NCI-H510A treated with DMSO at 0.1 percent for 48 hours (cell line): ENCODE measurements around the gene NUBP2.
A peak's percentile ranks its signal among the peaks of the same experiment; 100 is the strongest.

ENCODE experiments used
- DNase-seq: peaks from one replicate; lab custom pipeline; 2025; lab: John Stamatoyannopoulos, UW

NUBP2 gene, protein sequence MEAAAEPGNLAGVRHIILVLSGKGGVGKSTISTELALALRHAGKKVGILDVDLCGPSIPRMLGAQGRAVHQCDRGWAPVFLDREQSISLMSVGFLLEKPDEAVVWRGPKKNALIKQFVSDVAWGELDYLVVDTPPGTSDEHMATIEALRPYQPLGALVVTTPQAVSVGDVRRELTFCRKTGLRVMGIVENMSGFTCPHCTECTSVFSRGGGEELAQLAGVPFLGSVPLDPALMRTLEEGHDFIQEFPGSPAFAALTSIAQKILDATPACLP

GRCh38 chr16:1782408-1783264 lies at the start of gene NUBP2, which contains the start of gene SPSB3:
Gene NUBP2, plus strand, starts transcription at chr16:1782960. Its CDS starts 61 bp downstream, at chr16:1783021.
Gene SPSB3, minus strand, starts transcription at chr16:1782571. Its CDS starts 1,088 bp downstream, at chr16:1781483.
- DNase-seq = peak; percentile 92

DNA sequence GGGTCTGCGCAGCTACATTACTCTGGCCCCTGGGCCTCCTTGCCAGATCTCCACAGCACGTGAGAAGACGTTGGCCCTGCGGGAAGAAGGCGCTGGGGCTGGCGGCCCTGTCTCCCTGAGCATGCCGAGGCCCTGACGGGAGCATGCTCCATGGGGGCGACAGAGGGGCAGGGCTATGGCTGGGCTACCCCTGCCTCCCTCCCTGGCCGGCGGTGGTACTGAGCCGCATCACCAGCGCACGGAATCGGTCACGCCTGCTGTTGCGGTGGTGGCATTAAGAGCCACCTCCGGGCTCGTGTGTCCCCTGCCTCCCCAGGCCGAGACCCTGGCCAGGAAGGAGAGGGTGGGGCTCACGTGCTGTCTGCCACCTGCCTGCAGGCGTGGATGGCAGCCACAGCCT lies 48.6 kb upstream of the NUBP2 start:
- DNase-seq = no peak

DNA sequence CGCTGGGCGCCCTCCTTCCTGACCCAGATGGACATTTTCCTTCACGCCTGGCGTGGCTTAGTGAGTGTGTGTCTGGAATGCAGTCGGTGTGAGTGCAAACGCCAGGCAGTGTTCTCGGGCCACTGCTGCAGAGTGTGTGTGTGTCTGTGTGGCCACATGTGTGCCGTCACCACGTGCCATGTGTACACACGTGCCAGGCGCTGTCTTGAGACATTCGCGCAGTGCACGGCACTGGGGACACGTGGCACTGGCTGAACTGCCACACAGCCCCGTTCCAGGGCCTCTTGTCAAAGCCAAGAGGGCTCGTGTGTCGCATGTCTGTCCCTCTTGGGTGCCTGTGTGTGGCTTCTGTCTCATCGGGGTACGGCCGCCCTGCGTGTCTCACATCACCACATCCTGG lies 47.9 kb upstream of the NUBP2 start:
- DNase-seq = no peak

- DNase-seq = no peak
Observed at GRCh38 chr16:1740234-1740633, 42.5 kb upstream of the NUBP2 start.

GRCh38 chr16:1740781-1741490 lies 41.8 kb upstream of the NUBP2 start:
- DNase-seq = no peak

GRCh38 chr16:1741553-1742165 lies 41.1 kb upstream of the NUBP2 start:
- no peak for DNase-seq

DNA sequence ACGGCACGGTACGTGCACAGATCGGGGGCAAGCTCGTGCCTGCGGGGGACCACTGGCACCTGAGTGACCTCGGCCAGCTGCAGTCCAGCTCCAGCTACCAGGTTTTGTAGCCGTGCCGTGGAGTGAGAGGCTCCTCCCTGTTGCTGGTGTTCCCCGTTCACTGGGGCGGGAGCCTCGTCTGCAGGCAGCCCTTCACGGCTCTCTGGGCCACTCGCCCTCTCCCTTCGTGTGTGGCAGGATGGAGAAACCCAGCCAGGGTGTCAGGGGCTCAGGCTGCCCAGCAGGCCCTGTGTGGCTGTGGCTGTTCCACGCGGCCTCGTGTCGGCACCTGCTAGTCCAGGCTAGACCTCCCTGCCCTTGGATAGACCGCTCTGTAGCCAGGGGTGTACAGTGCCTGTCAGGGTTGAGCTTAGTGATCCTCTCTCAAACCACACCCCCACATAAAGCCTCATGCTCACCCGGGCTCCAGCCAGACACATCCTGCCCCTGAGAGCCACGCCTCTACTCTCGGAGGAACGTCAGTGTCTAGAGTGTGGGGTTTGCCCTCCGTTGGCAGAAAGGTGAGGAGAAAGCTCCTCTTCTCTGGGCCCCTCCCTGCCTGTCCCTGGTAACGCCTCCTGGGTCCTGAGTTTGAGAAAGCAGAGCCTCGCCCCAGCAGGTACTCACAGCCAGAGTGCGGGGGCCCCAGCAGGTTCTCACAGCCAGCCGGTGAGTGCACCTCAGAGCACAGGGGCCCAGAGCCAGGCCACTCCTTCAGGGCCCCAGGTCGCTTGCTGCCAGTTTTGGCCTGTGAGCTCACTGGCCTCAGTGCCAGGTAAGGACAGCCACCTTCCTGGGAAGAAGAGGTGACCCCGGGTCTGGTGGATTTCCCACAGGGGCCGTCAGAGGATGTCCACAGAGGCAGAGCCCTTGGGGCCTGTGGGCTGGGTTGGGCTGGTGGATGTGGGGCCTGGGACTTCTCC lies 39.1 kb upstream of the NUBP2 start:
- no peak for DNase-seq

GRCh38 chr16:1744338-1744840 lies 38.4 kb upstream of the NUBP2 start:
- DNase-seq = no peak

GRCh38 chr16:1745181-1745899 lies 37.4 kb upstream of the NUBP2 start:
- no peak for DNase-seq

- no peak for DNase-seq
Observed at GRCh38 chr16:1745900-1746692, 36.7 kb upstream of the NUBP2 start.

DNA sequence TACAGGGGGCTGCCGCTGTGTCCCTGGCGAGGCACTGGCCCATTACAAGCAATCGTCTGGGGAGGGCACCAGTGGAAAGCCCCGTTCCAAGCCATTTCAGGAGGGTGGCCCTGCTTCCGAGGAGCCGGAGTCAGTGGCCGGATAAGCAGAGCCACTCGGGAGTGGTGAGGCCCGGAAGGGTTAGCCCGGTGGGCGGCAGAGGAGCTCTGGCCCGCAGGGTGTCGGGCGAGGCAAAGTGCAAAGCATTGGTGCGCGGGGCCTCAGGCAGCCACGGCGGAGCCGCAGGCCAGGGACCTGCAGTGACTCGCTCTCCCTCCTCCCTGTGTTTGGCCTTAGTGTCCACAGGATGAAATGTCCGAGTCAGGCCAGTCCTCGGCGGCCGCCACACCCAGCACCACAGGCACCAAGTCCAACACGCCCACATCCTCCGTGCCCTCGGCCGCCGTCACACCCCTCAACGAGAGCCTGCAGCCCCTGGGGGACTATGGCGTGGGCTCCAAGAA lies 36.0 kb upstream of the NUBP2 start:
- no peak for DNase-seq

GRCh38 chr16:1747934-1748333 lies 34.8 kb upstream of the NUBP2 start:
- DNase-seq = no peak

DNA sequence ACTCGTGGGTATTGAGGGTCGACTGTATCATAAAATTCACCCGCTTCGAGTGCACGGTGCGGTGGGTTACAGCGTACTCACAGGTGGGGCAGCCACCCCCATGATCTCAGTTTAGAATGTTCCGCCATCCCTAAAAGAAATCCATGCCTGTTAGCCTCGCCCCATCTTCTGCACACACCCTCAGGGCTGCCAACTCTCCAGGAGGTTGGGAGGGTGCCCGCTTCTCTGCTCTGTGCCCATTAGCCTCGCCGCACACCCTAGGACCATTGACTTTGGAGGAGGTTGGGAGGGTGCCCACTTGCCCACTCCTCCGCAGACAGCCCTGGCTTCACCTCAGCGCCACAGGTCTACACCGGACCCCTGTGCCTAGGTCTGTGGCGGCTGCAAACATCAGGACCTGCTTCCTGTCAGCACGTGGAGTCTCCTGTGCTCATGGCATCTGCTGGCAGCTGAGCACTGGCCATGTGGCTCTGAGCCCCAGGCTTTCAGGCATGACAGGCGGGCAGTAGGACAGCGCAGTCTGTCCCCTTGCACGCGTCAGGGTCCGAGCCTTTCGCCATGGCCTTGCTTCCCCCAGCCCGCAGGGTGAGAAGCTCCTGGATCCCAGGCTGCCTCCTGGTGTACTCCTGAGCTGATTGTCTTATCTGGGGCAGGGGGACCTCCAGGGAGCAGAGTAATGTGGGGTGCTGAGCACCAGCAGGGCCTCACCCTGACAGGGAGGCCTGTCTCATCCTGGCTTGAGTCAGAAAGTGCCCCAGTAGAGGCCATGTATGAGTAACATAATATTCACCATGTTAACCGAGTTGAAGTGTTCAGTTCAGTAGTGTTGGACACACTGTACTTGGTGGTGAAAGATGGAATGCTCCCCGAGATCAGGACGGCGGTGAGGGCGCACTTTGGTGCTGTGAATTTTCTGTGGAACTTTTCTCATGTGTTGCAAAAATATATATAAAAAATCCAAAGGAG lies 33.3 kb upstream of the NUBP2 start:
- no peak for DNase-seq

DNA sequence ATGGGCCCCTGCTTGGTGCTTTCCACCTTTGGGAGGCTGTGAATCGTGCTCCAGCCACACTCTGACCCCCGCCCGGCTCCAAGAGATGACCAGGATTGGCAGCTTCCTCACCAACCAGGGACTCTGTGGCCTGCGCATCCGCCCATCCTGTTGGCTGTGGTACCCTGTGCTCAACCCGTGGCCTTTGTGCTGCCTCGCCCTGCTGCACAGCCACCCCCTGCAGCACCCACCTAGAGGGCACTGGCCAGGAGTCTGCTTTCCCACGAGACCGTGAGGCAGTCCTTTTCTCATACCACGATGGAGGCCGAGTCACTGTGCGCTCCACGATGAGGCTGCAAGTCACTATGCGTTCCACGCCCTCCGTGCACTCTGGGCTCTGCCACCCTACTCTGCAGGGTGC lies 30.8 kb upstream of the NUBP2 start:
- no peak for DNase-seq

- no peak for DNase-seq
Observed at GRCh38 chr16:1752853-1753252, 29.9 kb upstream of the NUBP2 start.

GRCh38 chr16:1754204-1754603 lies 28.6 kb upstream of the NUBP2 start:
- DNase-seq = no peak

DNA sequence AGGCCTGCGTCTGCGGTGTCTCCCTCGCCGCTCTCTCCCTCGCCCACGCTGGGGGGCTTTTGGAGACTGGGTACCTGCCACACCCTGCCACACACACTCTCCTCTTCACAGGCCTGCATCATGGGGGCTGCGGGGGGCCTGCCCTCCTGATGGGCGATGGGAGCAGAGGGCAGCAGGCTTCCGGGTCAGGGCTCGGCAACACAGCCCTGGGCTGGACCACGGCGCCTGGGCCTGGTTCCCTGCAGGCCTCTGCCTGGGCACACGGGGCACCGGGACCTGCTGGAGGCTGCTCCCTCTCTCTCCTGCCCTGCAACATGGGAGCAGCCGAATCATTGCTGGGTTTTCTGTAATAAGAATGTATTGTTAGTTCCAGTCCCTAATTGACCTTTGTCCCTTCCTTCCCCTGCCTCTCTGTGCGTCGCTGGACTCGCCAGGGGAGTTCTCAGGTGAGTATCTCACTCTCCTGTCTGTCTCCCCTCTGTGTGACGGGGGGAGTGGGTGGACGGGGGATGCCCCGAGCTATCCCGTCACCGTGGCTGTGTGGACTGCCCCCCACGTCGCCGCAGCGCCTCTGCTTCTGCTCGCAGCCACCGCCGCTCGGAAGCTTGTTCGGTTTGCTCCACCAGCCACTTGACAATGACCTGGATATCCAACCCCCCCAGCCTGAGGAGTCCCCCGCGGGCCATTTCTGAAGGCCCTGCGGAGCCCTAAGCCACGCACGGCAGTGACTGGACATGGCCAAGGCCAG lies 24.9 kb upstream of the NUBP2 start:
- DNase-seq = no peak
